Panc1 (cell line): ENCODE measurements around the gene RDH5. TPM values are rescaled to one million over a fixed set of nuclear protein-coding genes. Genes with fewer than 3 reads are reported as not detected.

Experiments used
- ATAC-seq: fragments of 200-7000 bp; cut with Tn5 transposase; 2 replicates; pipeline ENCODE4 v1.9.1; 2020; ENCODE audit warnings: mild to moderate bottlenecking, moderate library complexity
- BruUV-seq: library from RNA; stranded (reverse); fragments of 400-500 nt; replicated peaks from 2 replicates; lab custom pipeline; 2021; lab: Mats Ljungman, UMichigan
- CTCF ChIA-PET: fragments of 300-600 bp; sonication (Branson Sonifier 250); formaldehyde crosslinking; loops from one replicate; lab custom pipeline; 2022; ENCODE audit warnings: antibody characterized with exemption; lab: Charles Lee
- POLR2A ChIA-PET: fragments of 300-600 bp; sonication (Branson Sonifier 250); formaldehyde crosslinking; loops from one replicate; lab custom pipeline; 2022; ENCODE audit warnings: antibody characterized with exemption; lab: Charles Lee
- DNase-seq: peaks from one replicate; pipeline ENCODE4 v3.0.0-alpha.2; 2010; ENCODE audit warnings: low read depth, low spot score
- H3K27ac ChIP-seq: 2 replicates; pipeline ENCODE4 v1.5.1; 2011; ENCODE audit warnings: mild to moderate bottlenecking, low read length, inconsistent platforms
- H3K27me3 ChIP-seq: fragments of 200-500 bp; sonication (Bioruptor generic); 2 replicates; pipeline ENCODE4 v1.6.0; 2014; ENCODE audit warnings: low read length, inconsistent platforms; ENCODE audit not compliant: control insufficient read depth, insufficient read depth
- H3K36me3 ChIP-seq: fragments of 200-500 bp; sonication (Bioruptor generic); 2 replicates; pipeline ENCODE4 v1.5.1; 2014; ENCODE audit warnings: inconsistent platforms, mild to moderate bottlenecking, low read length, moderate library complexity; ENCODE audit not compliant: control insufficient read depth, insufficient read depth
- H3K4me1 ChIP-seq: 2 replicates; pipeline ENCODE4 v1.5.1; 2011; ENCODE audit warnings: inconsistent platforms, mild to moderate bottlenecking, low read length, moderate library complexity; ENCODE audit not compliant: control insufficient read depth, insufficient read depth
- H3K4me3 ChIP-seq, 2 experiments: 2 replicates each; pipeline ENCODE4 v1.5.1; 2011 to 2012; ENCODE audit warnings: low read depth in 2 of 2, low read length in 2 of 2, mild to moderate bottlenecking in 2 of 2, inconsistent platforms in 1 of 2, moderate library complexity in 1 of 2
- H3K9me3 ChIP-seq: fragments of 200-500 bp; sonication (Bioruptor generic); 2 replicates; pipeline ENCODE4 v1.5.1; 2014; ENCODE audit warnings: low read depth, mild to moderate bottlenecking, inconsistent platforms, low read length, moderate library complexity; ENCODE audit not compliant: control insufficient read depth, insufficient read depth
- POLR2AphosphoS5 ChIP-seq: IDR thresholded peaks from 2 replicates; pipeline ENCODE4 v1.6.1; 2012; ENCODE audit warnings: mild to moderate bottlenecking, low read depth, low read length, moderate library complexity
- SIN3A ChIP-seq: IDR thresholded peaks from 2 replicates; pipeline ENCODE4 v1.6.1; 2012; ENCODE audit warnings: low read depth, mild to moderate bottlenecking, low read length, moderate library complexity, borderline replicate concordance; ENCODE audit not compliant: insufficient read depth
- TCF7L2 ChIP-seq: IDR thresholded peaks from 2 replicates; pipeline ENCODE4 v1.6.1; 2011; ENCODE audit warnings: mild to moderate bottlenecking, low read depth, low read length, inconsistent platforms
- in situ Hi-C: cut with HindIII; loops from 2 replicates; pipeline ENCODE4 v1.10.0; 2016; ENCODE audit warnings: low sequenced_read_pairs, low pct_unique_long_range_greater_than_20kb
- intact Hi-C: fragments of 100-400 bp; cut with micrococcal nuclease; formaldehyde crosslinking; loops from one replicate; pipeline ENCODE4 v1.10.0; 2022; ENCODE audit not compliant: unreplicated experiment
- total RNA-seq: library from RNA; stranded (reverse); gene quantifications from one replicate; pipeline ENCODE4 v1.2.1, GENCODE V29; 2021; ENCODE audit not compliant: unreplicated experiment
- TF ChIP-seq, protein P1 (sequence below), 2 experiments: IDR thresholded peaks; 2 replicates each; pipeline ENCODE4 v1.6.1; 2011 to 2012; ENCODE audit warnings: low read depth in 2 of 2, control low read depth in 1 of 2, low read length in 1 of 2, mild to moderate bottlenecking in 1 of 2, moderate library complexity in 1 of 2; ENCODE audit not compliant: insufficient read depth in 1 of 2
- TF ChIP-seq, protein P2 (sequence below): fragments of 450-650 bp; IDR thresholded peaks from 2 replicates; pipeline ENCODE4 v1.5.1; 2017; ENCODE audit warnings: mild to moderate bottlenecking

RDH5 gene
- total RNA-seq, 1 experiment from 2014 or later, result 2.8 TPM

DNA sequence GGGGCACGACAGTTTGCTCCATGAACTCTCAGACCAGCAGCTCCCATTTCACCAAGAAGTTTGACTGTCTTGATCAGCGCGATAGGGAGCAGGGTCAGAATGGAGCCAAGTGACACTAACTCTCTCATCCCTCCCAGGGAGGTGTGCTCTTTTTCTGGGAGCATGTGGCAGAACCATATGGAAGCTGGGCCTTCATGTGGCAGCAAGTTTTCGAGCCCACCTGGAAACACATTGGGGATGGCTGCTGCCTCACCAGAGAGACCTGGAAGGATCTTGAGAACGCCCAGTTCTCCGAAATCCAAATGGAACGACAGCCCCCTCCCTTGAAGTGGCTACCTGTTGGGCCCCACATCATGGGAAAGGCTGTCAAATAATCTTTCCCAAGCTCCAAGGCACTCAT, 36.5 kb upstream of the RDH5 start:
- intact Hi-C loops, result no loop called here
- TF ChIP-seq, protein P1, sequence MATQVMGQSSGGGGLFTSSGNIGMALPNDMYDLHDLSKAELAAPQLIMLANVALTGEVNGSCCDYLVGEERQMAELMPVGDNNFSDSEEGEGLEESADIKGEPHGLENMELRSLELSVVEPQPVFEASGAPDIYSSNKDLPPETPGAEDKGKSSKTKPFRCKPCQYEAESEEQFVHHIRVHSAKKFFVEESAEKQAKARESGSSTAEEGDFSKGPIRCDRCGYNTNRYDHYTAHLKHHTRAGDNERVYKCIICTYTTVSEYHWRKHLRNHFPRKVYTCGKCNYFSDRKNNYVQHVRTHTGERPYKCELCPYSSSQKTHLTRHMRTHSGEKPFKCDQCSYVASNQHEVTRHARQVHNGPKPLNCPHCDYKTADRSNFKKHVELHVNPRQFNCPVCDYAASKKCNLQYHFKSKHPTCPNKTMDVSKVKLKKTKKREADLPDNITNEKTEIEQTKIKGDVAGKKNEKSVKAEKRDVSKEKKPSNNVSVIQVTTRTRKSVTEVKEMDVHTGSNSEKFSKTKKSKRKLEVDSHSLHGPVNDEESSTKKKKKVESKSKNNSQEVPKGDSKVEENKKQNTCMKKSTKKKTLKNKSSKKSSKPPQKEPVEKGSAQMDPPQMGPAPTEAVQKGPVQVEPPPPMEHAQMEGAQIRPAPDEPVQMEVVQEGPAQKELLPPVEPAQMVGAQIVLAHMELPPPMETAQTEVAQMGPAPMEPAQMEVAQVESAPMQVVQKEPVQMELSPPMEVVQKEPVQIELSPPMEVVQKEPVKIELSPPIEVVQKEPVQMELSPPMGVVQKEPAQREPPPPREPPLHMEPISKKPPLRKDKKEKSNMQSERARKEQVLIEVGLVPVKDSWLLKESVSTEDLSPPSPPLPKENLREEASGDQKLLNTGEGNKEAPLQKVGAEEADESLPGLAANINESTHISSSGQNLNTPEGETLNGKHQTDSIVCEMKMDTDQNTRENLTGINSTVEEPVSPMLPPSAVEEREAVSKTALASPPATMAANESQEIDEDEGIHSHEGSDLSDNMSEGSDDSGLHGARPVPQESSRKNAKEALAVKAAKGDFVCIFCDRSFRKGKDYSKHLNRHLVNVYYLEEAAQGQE (IDR thresholded peaks at IDR 0.05; ENCODE audit: insufficient read depth in 1 of 2, low read depth in 2 of 2, low read length in 1 of 2), result no peak
- TF ChIP-seq SIN3A, result no peak
- TF ChIP-seq, protein P2, sequence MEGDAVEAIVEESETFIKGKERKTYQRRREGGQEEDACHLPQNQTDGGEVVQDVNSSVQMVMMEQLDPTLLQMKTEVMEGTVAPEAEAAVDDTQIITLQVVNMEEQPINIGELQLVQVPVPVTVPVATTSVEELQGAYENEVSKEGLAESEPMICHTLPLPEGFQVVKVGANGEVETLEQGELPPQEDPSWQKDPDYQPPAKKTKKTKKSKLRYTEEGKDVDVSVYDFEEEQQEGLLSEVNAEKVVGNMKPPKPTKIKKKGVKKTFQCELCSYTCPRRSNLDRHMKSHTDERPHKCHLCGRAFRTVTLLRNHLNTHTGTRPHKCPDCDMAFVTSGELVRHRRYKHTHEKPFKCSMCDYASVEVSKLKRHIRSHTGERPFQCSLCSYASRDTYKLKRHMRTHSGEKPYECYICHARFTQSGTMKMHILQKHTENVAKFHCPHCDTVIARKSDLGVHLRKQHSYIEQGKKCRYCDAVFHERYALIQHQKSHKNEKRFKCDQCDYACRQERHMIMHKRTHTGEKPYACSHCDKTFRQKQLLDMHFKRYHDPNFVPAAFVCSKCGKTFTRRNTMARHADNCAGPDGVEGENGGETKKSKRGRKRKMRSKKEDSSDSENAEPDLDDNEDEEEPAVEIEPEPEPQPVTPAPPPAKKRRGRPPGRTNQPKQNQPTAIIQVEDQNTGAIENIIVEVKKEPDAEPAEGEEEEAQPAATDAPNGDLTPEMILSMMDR, result no peak
- ATAC-seq (no peak), DNase-seq (no peak)
- POLR2A ChIA-PET, result no interaction called here
- CTCF ChIA-PET, result no interaction called here
- no TSS peak for BruUV-seq
- H3K27ac ChIP-seq, result no peak overlapping the region
- in situ Hi-C loops, result no loop called here
- H3K27me3 ChIP-seq, result no peaks in the 10 kb centered on the region
- H3K4me3 ChIP-seq, result no peak overlapping the region
- no peaks in the 10 kb centered on the region for H3K36me3 ChIP-seq
- peaks cover 5% of the 10 kb centered on the region; the same call in 1 of the 2 replicates for H3K4me1 ChIP-seq
- no peaks in the 10 kb centered on the region for H3K9me3 ChIP-seq

DNA sequence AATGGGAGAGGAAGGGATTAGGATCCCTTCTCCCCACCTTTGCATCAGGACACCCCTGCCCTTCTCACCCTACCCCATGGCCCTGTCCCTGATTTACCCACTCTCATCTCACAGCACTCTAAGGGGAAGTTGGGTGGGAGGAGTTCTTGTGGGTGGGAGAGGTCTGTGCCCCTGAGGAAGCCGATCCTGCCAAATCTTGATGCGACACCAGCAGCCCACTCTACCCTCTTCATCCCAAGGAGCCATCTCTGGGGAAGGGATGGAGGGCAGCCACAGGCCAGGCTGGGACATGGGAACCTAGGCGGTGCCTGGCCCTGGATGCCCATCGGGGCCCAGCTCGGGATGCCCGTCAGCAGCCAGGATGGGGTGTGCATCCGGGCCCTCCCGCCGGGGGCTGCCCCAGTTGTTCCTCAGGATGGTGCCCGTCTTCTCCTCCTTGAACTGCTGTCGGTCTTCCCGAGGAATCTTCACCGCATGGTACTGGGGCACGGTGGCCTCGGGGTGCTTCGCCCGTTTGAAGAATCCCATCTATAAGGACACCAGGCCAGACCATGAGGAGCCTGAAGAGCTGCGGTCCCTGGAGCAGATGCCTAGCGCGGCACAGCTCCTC, 35.3 kb upstream of the RDH5 start:
- intact Hi-C loops (no loop called here), in situ Hi-C loops (no loop called here)
- no TSS peak for BruUV-seq
- TF ChIP-seq, protein P1 (IDR thresholded peaks at IDR 0.05; ENCODE audit: insufficient read depth in 1 of 2, low read depth in 2 of 2, low read length in 1 of 2), result no peak
- TF ChIP-seq, protein P2, result no peak
- TF ChIP-seq POLR2AphosphoS5, result no peak
- TF ChIP-seq TCF7L2, result no peak
- no peak for TF ChIP-seq SIN3A
- DNase-seq, result no peak
- H3K27me3 ChIP-seq, result no peaks in the 10 kb centered on the region
- no peak overlapping the region for H3K4me3 ChIP-seq
- POLR2A ChIA-PET, result no interaction called here
- no peaks in the 10 kb centered on the region for H3K9me3 ChIP-seq
- CTCF ChIA-PET, result no interaction called here
- no peaks in the 10 kb centered on the region for H3K36me3 ChIP-seq
- ATAC-seq, result no peak
- peaks cover 5% of the 10 kb centered on the region; the same call in 1 of the 2 replicates for H3K4me1 ChIP-seq
- no peak overlapping the region for H3K27ac ChIP-seq
